ENCODE results near the gene ACOT8.

ACOT8 gene

GRCh38 chr20:45873409-45874103, 16.4 kb upstream of the ACOT8 start:
- Mint-ChIP-seq H3K4me1 (ENCODE audit: low read depth) (no peaks in the 10 kb centered on the region), H3K27ac (no peak overlapping the region), H3K9me3 (no peaks in the 10 kb centered on the region), H3K4me3 (no peak overlapping the region), H3K27me3 (ENCODE audit: low read depth) (no peaks in the 10 kb centered on the region), H3K36me3 (ENCODE audit: low read depth) (peaks cover 8% of the 10 kb centered on the region)

DNA sequence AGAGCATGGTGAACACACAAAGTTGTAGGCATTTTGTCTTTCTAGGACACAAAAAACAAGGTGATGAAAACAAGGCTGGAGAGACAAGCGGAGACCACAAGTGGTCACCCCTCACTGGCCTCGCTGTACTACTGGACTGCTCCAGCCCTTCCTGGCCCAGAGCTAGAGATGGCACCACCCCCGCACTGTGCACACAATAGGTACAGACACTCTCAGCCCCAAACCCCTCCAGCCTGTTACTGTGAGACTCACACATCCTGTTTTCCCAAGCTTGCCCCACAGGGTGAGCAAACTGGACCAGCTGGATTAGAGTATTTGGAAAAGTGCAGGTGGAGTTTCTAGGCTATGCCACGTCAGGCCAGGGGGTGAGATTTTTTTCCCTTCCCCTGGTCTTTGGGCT, 15.4 kb upstream of the ACOT8 start:
- Mint-ChIP-seq H3K4me3 (no peak overlapping the region), H3K36me3 (ENCODE audit: low read depth) (peaks cover 8% of the 10 kb centered on the region), H3K27ac (no peak overlapping the region), H3K27me3 (ENCODE audit: low read depth) (no peaks in the 10 kb centered on the region), H3K9me3 (no peaks in the 10 kb centered on the region), H3K4me1 (ENCODE audit: low read depth) (peaks cover 1% of the 10 kb centered on the region)

DNA sequence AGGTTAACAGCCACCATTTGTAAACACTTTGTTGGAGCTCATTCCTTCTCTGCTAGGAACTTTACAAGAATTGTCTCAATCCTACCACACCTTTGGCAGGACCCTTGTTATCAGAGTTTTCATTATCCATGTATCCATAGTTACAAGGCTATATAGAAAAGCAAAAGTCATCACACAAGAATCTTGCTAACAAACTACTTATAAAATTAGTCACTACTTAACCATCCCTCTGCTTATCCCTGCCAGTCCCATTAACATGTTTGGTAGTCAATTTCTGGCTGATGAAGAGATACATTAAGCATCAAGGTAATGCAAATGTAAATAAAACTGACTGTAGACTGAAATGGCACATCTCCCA, 10.6 kb upstream of the ACOT8 start:
- H3K4me1 Mint-ChIP-seq (ENCODE audit: low read depth): peaks cover 5% of the 10 kb centered on the region
- H3K27me3 Mint-ChIP-seq (ENCODE audit: low read depth): no peaks in the 10 kb centered on the region
- H3K27ac Mint-ChIP-seq: no peak overlapping the region
- H3K9me3 Mint-ChIP-seq: no peaks in the 10 kb centered on the region
- H3K4me3 Mint-ChIP-seq: no peak overlapping the region
- H3K36me3 Mint-ChIP-seq (ENCODE audit: low read depth): peaks cover 7% of the 10 kb centered on the region

- H3K27me3 Mint-ChIP-seq (ENCODE audit: low read depth): no peaks in the 10 kb centered on the region
- H3K4me1 Mint-ChIP-seq (ENCODE audit: low read depth): peaks cover 5% of the 10 kb centered on the region
- H3K27ac Mint-ChIP-seq: no peak overlapping the region
- H3K4me3 Mint-ChIP-seq: no peak overlapping the region
- H3K9me3 Mint-ChIP-seq: no peaks in the 10 kb centered on the region
- H3K36me3 Mint-ChIP-seq (ENCODE audit: low read depth): peaks cover 5% of the 10 kb centered on the region
These were observed 10.1 kb upstream of the ACOT8 start for GRCh38 chr20:45867136-45867818.

DNA sequence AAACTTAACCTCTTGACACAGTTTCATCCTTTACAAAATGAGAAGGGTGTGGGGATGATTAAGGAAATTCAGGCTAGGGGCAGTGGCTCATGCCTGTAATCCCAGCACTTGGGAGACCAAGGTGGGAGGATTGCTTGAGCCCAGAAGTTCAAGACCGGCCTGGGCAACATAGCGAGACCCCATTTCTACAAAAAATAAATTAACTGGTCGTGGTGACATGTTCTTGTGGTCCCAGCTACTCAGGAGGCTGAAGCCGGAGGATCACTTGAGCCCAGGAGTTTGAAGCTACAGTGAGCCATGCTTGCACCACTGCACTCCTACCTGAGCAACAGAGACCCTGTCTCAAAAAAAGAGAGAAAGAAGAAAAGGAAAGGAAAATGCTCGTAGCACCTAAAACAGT, 9.3 kb upstream of the ACOT8 start:
- Mint-ChIP-seq H3K27me3 (ENCODE audit: low read depth) (no peaks in the 10 kb centered on the region), H3K4me1 (ENCODE audit: low read depth) (peaks cover 5% of the 10 kb centered on the region), H3K36me3 (ENCODE audit: low read depth) (peaks cover 3% of the 10 kb centered on the region), H3K9me3 (no peaks in the 10 kb centered on the region), H3K27ac (no peak overlapping the region), H3K4me3 (no peak overlapping the region)

DNA sequence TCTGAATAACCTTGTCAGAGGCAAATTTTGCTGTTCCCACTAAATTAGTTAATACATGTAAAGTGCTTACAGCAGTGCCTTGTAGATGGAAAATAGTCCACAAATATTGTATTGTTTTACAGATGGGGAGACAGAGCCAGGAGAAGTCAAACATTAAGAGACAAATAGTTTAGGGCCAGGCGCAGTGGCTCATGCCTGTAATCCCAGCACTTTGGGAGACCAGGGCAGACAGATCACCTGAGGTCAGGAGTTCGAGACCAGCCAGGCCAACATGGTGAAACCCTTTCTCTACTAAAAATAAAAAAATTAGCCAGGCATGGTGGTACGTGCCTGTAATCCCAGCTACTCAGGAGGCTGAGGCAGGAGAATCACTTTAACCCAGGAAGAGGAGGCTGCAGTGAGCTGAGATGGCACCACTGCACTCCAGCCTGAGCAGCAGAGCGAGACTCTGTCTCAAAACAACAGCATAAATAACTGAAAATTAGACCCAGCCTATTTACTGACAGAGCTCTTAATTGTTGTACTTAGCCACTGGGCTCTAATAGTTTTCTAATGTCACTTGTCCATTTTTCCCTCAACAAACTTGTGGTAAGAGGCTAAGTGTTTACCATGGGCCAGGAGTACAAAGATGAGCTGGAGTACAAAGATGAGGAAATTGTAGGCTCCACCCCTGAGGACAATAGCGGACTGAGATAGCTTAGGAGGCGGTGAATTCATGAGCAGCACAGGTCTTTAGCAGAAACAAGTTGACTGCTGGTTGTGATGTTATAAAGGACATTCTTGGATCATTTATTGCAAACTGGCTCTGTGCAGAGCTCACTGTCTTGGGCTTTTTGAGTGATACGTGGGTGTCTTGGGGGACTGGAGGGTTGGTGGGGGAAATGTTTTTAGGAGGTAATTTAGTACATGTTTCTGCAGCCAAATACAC, 6.6 kb upstream of the ACOT8 start:
- Mint-ChIP-seq H3K36me3 (ENCODE audit: low read depth) (peaks cover 6% of the 10 kb centered on the region), H3K27ac (no peak overlapping the region), H3K27me3 (ENCODE audit: low read depth) (no peaks in the 10 kb centered on the region), H3K4me3 (no peak overlapping the region), H3K4me1 (ENCODE audit: low read depth) (peaks cover 12% of the 10 kb centered on the region), H3K9me3 (no peaks in the 10 kb centered on the region)

DNA sequence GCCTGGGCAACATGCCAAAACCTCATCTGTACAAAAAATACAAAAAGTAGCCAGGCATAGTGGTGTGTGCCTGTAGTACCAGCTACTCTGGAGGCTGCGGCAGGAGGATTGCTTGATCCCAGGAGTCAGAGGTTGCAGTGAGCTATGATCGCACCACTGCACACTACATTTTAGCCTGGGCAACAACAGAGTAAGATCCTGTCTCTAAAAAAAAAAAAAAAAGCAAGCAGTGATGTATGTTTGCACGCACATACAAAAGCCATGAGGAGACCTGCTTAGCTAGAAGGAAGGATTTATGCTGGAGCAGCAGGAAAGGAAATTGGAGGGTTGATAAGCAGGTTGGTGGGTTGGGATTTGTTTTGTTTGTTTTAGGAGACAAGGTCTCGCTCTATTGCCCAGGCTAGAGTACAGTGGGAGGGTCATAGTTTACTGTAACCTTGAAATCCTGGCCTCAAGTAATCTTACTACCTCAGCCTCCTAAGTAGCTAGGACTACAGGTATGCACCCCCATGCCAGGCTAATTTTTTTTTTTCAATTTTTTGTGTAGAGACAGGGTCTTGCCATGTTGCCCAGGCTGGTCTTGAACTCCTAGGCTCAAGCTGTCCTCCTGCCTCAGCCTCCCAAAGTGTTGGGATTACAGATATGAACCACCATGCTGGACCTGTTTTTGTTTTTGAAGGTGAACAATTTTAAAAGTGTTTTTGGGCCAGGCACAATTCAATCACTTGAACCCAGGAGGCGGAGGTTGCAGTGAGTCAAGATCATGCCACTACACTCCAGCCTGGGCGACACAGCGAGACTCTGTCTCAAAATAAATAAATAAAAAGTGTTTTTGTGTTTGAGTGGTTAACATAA, 4.3 kb upstream of the ACOT8 start:
- Mint-ChIP-seq H3K4me1 (ENCODE audit: low read depth) (peaks cover 23% of the 10 kb centered on the region), H3K36me3 (ENCODE audit: low read depth) (peaks cover 10% of the 10 kb centered on the region), H3K9me3 (no peaks in the 10 kb centered on the region), H3K4me3 (no peak overlapping the region), H3K27ac (no peak overlapping the region), H3K27me3 (ENCODE audit: low read depth) (no peaks in the 10 kb centered on the region)

DNA sequence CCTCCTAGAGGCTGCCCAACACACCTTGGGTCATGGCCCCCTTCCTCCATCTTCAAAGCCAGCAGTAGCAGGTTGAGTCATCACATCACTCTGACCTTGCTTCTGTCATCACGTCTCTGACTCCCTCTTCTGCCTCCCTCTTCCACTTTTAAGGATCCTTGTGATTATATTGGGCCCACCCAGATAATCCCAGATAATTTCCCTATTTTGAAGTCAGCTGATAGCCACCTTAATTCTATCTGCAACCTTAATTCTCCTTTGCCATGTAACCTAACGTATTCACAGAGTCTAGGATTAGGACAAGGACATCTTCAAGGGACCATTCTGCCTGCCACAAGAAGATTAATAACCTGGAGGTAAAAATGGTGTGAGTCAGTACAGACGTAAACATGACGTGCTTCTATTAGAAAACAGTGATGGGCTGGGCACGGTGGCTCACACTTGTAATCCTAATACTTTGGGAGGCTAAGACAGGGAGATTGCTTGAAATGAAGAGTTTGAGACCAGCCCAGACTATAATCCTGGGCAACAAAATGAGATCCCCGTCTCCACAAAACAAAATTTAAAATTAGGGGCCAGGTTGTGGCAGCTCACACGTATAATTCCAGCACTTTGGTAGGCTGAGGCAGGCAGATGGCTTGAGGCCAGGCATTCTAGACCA, 3.5 kb upstream of the ACOT8 start:
- no peak overlapping the region for H3K4me3 Mint-ChIP-seq
- no peaks in the 10 kb centered on the region for H3K27me3 Mint-ChIP-seq (ENCODE audit: low read depth)
- H3K36me3 Mint-ChIP-seq (ENCODE audit: low read depth): peaks cover 10% of the 10 kb centered on the region
- no peaks in the 10 kb centered on the region for H3K9me3 Mint-ChIP-seq
- H3K27ac Mint-ChIP-seq: no peak overlapping the region
- peaks cover 28% of the 10 kb centered on the region for H3K4me1 Mint-ChIP-seq (ENCODE audit: low read depth)

DNA sequence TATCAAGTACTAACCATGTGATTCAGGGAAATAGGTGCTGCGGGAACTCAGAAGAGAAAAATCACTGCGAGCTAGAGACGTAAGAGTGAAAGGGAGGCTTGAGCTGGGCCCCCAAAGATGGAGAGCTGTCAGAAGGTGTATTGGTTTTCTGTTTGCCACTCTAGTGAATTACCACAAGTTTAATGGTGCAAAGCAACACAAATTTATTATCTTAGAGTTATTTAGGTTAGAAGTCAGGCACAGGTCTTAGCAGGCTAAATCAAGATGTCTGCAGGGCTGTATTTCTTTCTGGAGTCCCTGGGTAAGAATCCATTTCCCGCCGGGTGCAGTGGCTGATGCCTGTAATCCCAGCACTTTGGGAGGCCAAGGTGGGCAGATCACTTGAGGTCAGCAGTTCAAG, 2.7 kb upstream of the ACOT8 start:
- Mint-ChIP-seq H3K27me3 (ENCODE audit: low read depth) (no peaks in the 10 kb centered on the region), H3K4me3 (no peak overlapping the region), H3K27ac (no peak overlapping the region), H3K36me3 (ENCODE audit: low read depth) (peaks cover 10% of the 10 kb centered on the region), H3K4me1 (ENCODE audit: low read depth) (peaks cover 32% of the 10 kb centered on the region), H3K9me3 (no peaks in the 10 kb centered on the region)

DNA sequence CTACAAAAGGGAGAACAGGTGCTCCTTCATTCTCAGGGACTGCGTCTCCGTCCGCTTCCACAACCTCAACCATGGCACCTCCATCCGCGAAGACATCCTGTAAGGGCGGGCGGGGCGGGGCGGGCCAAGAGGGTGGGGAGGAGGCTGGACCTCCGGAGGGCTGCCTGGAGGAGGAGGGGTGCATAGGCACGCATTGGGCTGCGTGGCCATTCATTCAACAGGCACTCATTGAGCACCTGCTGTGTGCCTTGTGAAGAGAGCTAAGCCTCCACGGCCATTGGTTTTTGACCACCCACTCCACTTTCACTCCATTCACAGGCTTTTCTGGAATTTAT, 657 bp upstream of the ACOT8 start:
- peak overlapping the region; percentile 97 for H3K4me3 Mint-ChIP-seq
- H3K4me1 Mint-ChIP-seq (ENCODE audit: low read depth): peaks cover 34% of the 10 kb centered on the region
- peak overlapping the region; percentile 99 for H3K27ac Mint-ChIP-seq
- H3K9me3 Mint-ChIP-seq: no peaks in the 10 kb centered on the region
- no peaks in the 10 kb centered on the region for H3K27me3 Mint-ChIP-seq (ENCODE audit: low read depth)
- peaks cover 7% of the 10 kb centered on the region for H3K36me3 Mint-ChIP-seq (ENCODE audit: low read depth)

GRCh38 chr20:45853484-45853883, 3.7 kb downstream of the ACOT8 start:
- no peak overlapping the region for H3K27ac Mint-ChIP-seq
- no peaks in the 10 kb centered on the region for H3K27me3 Mint-ChIP-seq (ENCODE audit: low read depth)
- H3K36me3 Mint-ChIP-seq (ENCODE audit: low read depth): peaks cover 17% of the 10 kb centered on the region
- peaks cover 24% of the 10 kb centered on the region for H3K4me1 Mint-ChIP-seq (ENCODE audit: low read depth)
- no peak overlapping the region for H3K4me3 Mint-ChIP-seq
- no peaks in the 10 kb centered on the region for H3K9me3 Mint-ChIP-seq

GRCh38 chr20:45852326-45852725, 4.9 kb downstream of the ACOT8 start:
- H3K27ac Mint-ChIP-seq: no peak overlapping the region
- no peaks in the 10 kb centered on the region for H3K27me3 Mint-ChIP-seq (ENCODE audit: low read depth)
- peaks cover 16% of the 10 kb centered on the region for H3K4me1 Mint-ChIP-seq (ENCODE audit: low read depth)
- H3K36me3 Mint-ChIP-seq (ENCODE audit: low read depth): peaks cover 17% of the 10 kb centered on the region
- no peaks in the 10 kb centered on the region for H3K9me3 Mint-ChIP-seq
- H3K4me3 Mint-ChIP-seq: no peak overlapping the region

DNA sequence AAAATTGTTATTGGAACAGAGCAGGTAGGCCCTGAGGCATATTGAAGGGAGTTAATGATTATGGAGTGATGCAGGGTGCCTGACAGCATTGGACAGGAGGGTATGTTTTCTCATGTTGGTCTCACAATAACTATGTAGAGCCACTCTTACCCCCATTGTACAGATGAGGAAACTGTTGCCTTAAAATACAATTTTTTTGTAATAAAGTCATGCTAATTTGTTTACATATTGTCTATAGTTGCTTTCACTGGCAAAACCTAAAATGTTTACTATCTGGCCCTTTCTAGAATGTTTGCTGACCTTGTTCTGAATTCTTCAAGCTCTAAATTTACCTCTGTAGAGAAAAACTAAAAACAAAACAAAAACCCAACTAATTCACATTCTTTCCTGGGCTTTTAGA, 5.7 kb downstream of the ACOT8 start:
- Mint-ChIP-seq H3K27ac (no peak overlapping the region), H3K4me3 (no peak overlapping the region), H3K36me3 (ENCODE audit: low read depth) (peaks cover 18% of the 10 kb centered on the region), H3K27me3 (ENCODE audit: low read depth) (no peaks in the 10 kb centered on the region), H3K4me1 (ENCODE audit: low read depth) (peaks cover 14% of the 10 kb centered on the region), H3K9me3 (no peaks in the 10 kb centered on the region)

DNA sequence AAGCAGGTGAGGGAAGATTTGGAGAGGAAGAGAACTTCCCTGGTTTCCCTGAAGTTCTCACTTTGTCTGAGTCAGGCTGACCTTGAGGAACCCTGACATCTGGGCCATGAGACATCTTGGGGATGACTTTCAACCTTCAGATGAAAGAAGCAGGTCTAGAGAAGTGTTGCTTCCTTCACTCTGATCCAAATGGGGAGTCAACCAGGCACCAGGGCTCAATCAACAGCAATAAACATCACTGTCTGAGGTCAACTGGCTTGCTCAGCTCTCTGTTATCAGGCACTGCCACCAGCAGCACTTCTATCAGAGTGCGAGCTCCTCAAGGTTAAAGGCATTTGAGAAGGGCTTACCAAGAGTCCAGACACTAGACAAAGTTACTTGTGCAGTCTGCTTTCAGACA, 6.3 kb downstream of the ACOT8 start:
- Mint-ChIP-seq H3K9me3 (no peaks in the 10 kb centered on the region), H3K27me3 (ENCODE audit: low read depth) (no peaks in the 10 kb centered on the region), H3K27ac (no peak overlapping the region), H3K4me3 (no peak overlapping the region), H3K4me1 (ENCODE audit: low read depth) (peaks cover 11% of the 10 kb centered on the region), H3K36me3 (ENCODE audit: low read depth) (peaks cover 19% of the 10 kb centered on the region)
